Stimulated activated CD4-positive, alpha-beta T cell treated with anti-CD3 and anti-CD28 coated beads, Interleukin-4, amount 100 ng/mL, for 48 hours (primary cell): Measurements from ENCODE around the gene RPRD1A.
A peak's percentile ranks its signal among the peaks of the same experiment; 100 is the strongest.
"Not testable (repeated sequence)": the region's sequence is repeated elsewhere in the genome, so short reads cannot be mapped to it uniquely, and the experiment has no call there.

Experiments
- DNase-seq, 2 donors: peaks; one replicate each; pipeline ENCODE4 v3.0.0-alpha.2; 2020; ENCODE audit warnings: low read depth in 2 of 2

The RPRD1A gene

GRCh38 chr18:36067055-36067957, at the start of gene RPRD1A:
Gene RPRD1A (minus strand): TSS chr18:36067559. CDS start chr18:36067404, 155 bp downstream.
- DNase-seq: peak; percentile 96 to 98

GRCh38 chr18:36116771-36117170, 49.4 kb upstream of the RPRD1A start:
- not testable (repeated sequence) for DNase-seq

GRCh38 chr18:36114738-36115137, 47.4 kb upstream of the RPRD1A start:
- DNase-seq: no peak

GRCh38 chr18:36114251-36114650, 46.9 kb upstream of the RPRD1A start:
- no peak for DNase-seq

- DNase-seq: no peak
These were observed 44.9 kb upstream of the RPRD1A start for GRCh38 chr18:36112302-36112701.

GRCh38 chr18:36109737-36110136, 42.4 kb upstream of the RPRD1A start:
- DNase-seq: no peak

- DNase-seq: no peak
These were observed 41.2 kb upstream of the RPRD1A start for GRCh38 chr18:36108601-36109000.

- no peak for DNase-seq
These were observed 40.8 kb upstream of the RPRD1A start for GRCh38 chr18:36108196-36108595.

GRCh38 chr18:36107477-36107876, 40.1 kb upstream of the RPRD1A start:
- DNase-seq: no peak

- DNase-seq: no peak
These were observed 37.4 kb upstream of the RPRD1A start for GRCh38 chr18:36104749-36105148.

- no peak for DNase-seq
These were observed 34.6 kb upstream of the RPRD1A start for GRCh38 chr18:36101943-36102342.

- DNase-seq: no peak
These were observed 32.0 kb upstream of the RPRD1A start for GRCh38 chr18:36099311-36099710.

- DNase-seq: no peak
These were observed 29.6 kb upstream of the RPRD1A start for GRCh38 chr18:36096955-36097354.

- DNase-seq: no peak
These were observed 28.7 kb upstream of the RPRD1A start for GRCh38 chr18:36095936-36096519.

- no peak for DNase-seq
These were observed 27.1 kb upstream of the RPRD1A start for GRCh38 chr18:36094431-36094830.

GRCh38 chr18:36092116-36092515, 24.8 kb upstream of the RPRD1A start:
- DNase-seq: not testable (repeated sequence)

GRCh38 chr18:36089001-36089400, 21.6 kb upstream of the RPRD1A start:
- DNase-seq: no peak

- DNase-seq: no peak
These were observed 20.9 kb upstream of the RPRD1A start for GRCh38 chr18:36088256-36088655.

- no peak for DNase-seq
These were observed 18.8 kb upstream of the RPRD1A start for GRCh38 chr18:36086186-36086585.

GRCh38 chr18:36085195-36085594, 17.8 kb upstream of the RPRD1A start:
- no peak for DNase-seq

- no peak for DNase-seq
These were observed 16.4 kb upstream of the RPRD1A start for GRCh38 chr18:36083729-36084128.

GRCh38 chr18:36081118-36081517, 13.8 kb upstream of the RPRD1A start:
- not testable (repeated sequence) for DNase-seq
